DOHH2 (cell line): ENCODE results near the gene ZBTB47.

ENCODE experiments used
- H3F3A ChIP-seq: fragments of 200-600 bp; sonication (generic), shearing (Covaris generic); 2 replicates; pipeline ENCODE4 v1.6.0; 2016; ENCODE audit warnings: antibody characterized with exemption, mild to moderate bottlenecking; ENCODE audit not compliant: control insufficient read depth, insufficient read depth
- H3K27ac ChIP-seq: fragments of 200-600 bp; sonication (generic); 2 replicates; pipeline ENCODE4 v1.5.1; 2014; ENCODE audit warnings: low read depth, mild to moderate bottlenecking, low read length, moderate library complexity
- H3K27me3 ChIP-seq: fragments of 200-600 bp; sonication (generic); 2 replicates; pipeline ENCODE4 v1.6.1; 2014; ENCODE audit warnings: mild to moderate bottlenecking, low read length, mixed read lengths; ENCODE audit not compliant: control insufficient read depth
- H3K36me3 ChIP-seq: fragments of 200-600 bp; sonication (generic); 2 replicates; pipeline ENCODE4 v1.6.1; 2014; ENCODE audit warnings: mild to moderate bottlenecking, low read length, moderate library complexity, mixed read lengths; ENCODE audit not compliant: control insufficient read depth
- H3K4me1 ChIP-seq: fragments of 200-600 bp; sonication (generic); 2 replicates; pipeline ENCODE4 v1.6.1; 2014; ENCODE audit warnings: mild to moderate bottlenecking, low read length, mixed read lengths; ENCODE audit not compliant: control insufficient read depth
- H3K4me2 ChIP-seq: fragments of 200-600 bp; sonication (generic); 2 replicates; pipeline ENCODE4 v1.6.0; 2014; ENCODE audit warnings: mild to moderate bottlenecking, low read length, moderate library complexity
- H3K4me3 ChIP-seq: fragments of 200-600 bp; sonication (generic); 2 replicates; pipeline ENCODE4 v1.5.1; 2014; ENCODE audit warnings: mild to moderate bottlenecking, low read length, mixed read lengths
- H3K79me2 ChIP-seq: fragments of 200-600 bp; sonication (generic); 2 replicates; pipeline ENCODE4 v1.6.1; 2014; ENCODE audit warnings: mild to moderate bottlenecking, low read length, mixed read lengths; ENCODE audit not compliant: control insufficient read depth
- H3K9me2 ChIP-seq: fragments of 200-600 bp; sonication (generic); replicated peaks from 2 replicates; pipeline ENCODE4 v1.6.1; 2014; ENCODE audit warnings: mild to moderate bottlenecking, low read length, mixed read lengths; ENCODE audit not compliant: control insufficient read depth
- H3K9me3 ChIP-seq: fragments of 200-600 bp; sonication (generic); 2 replicates; pipeline ENCODE4 v1.6.1; 2014; ENCODE audit warnings: antibody characterized with exemption, low read length, mixed read lengths; ENCODE audit not compliant: control insufficient read depth, insufficient read depth
- H4K20me1 ChIP-seq: fragments of 200-600 bp; sonication (generic); 2 replicates; pipeline ENCODE4 v1.6.0; 2014; ENCODE audit warnings: low read depth, mild to moderate bottlenecking, antibody characterized with exemption, low read length, moderate library complexity; ENCODE audit not compliant: control insufficient read depth, insufficient read depth
- CTCF ChIP-seq: fragments of 200-600 bp; sonication (generic); IDR thresholded peaks from one replicate; pipeline ENCODE4 v1.5.1; 2014; ENCODE audit warnings: antibody characterized with exemption, mild to moderate bottlenecking, low read depth, low read length; ENCODE audit not compliant: poor library complexity, severe bottlenecking
- EZH2phosphoT487 ChIP-seq: fragments of 200-600 bp; sonication (generic); IDR thresholded peaks from 2 replicates; pipeline ENCODE4 v1.6.1; 2017; ENCODE audit warnings: borderline replicate concordance, mild to moderate bottlenecking, antibody characterized with exemption, low read length, moderate library complexity, mixed read lengths

The ZBTB47 gene

GRCh38 chr3:42670670-42671069 is 17.2 kb downstream of the ZBTB47 start:
- Histone ChIP-seq H3K4me2 (no peak overlapping the region), H4K20me1 (no peaks in the 10 kb centered on the region), H3K36me3 (no peaks in the 10 kb centered on the region), H3K4me1 (no peaks in the 10 kb centered on the region), H3K27me3 (no peaks in the 10 kb centered on the region), H3K4me3 (no peak overlapping the region), H3K9me2 (no peaks in the 10 kb centered on the region; the same call in 1 of the 2 replicates), H3K79me2 (no peaks in the 10 kb centered on the region), H3K9me3 (no peaks in the 10 kb centered on the region; the same call in 1 of the 2 replicates), H3F3A (no peaks in the 10 kb centered on the region), H3K27ac (no peak overlapping the region)
- no peak for TF ChIP-seq CTCF

- Histone ChIP-seq H3K36me3 (no peaks in the 10 kb centered on the region), H3K79me2 (no peaks in the 10 kb centered on the region), H3K27ac (no peak overlapping the region), H3K4me3 (no peak overlapping the region), H3K4me2 (no peak overlapping the region), H3F3A (no peaks in the 10 kb centered on the region), H4K20me1 (no peaks in the 10 kb centered on the region), H3K9me2 (no peaks in the 10 kb centered on the region; the same call in 1 of the 2 replicates), H3K4me1 (no peaks in the 10 kb centered on the region), H3K9me3 (no peaks in the 10 kb centered on the region; the same call in 1 of the 2 replicates), H3K27me3 (no peaks in the 10 kb centered on the region)
- no peak for TF ChIP-seq EZH2phosphoT487
- no peak for TF ChIP-seq CTCF
Measured at GRCh38 chr3:42672515-42672914, 19.0 kb downstream of the ZBTB47 start.

GRCh38 chr3:42673082-42673481 is 19.6 kb downstream of the ZBTB47 start:
- no peak overlapping the region for H3K4me2 ChIP-seq
- H3K79me2 ChIP-seq, result no peaks in the 10 kb centered on the region
- no peaks in the 10 kb centered on the region for H3K4me1 ChIP-seq
- no peaks in the 10 kb centered on the region; the same call in 1 of the 2 replicates for H3K9me2 ChIP-seq
- no peak overlapping the region for H3K4me3 ChIP-seq
- no peak overlapping the region for H3K27ac ChIP-seq
- H3F3A ChIP-seq, result no peaks in the 10 kb centered on the region
- no peaks in the 10 kb centered on the region for H4K20me1 ChIP-seq
- H3K9me3 ChIP-seq, result no peaks in the 10 kb centered on the region; the same call in 1 of the 2 replicates
- no peaks in the 10 kb centered on the region for H3K27me3 ChIP-seq
- H3K36me3 ChIP-seq, result no peaks in the 10 kb centered on the region
- TF ChIP-seq EZH2phosphoT487 (no peak), CTCF (no peak)
